CD4-positive, alpha-beta T cell treated with Interleukin-1 beta for 1 hour (primary cell): ENCODE data around the gene PLIN4.
A peak's percentile ranks its signal among the peaks of the same experiment; 100 is the strongest.

ENCODE experiments used
- DNase-seq, 2 donors: peaks; one replicate each; pipeline ENCODE4 v3.0.0-alpha.2; 2020 to 2022

The PLIN4 gene

DNA sequence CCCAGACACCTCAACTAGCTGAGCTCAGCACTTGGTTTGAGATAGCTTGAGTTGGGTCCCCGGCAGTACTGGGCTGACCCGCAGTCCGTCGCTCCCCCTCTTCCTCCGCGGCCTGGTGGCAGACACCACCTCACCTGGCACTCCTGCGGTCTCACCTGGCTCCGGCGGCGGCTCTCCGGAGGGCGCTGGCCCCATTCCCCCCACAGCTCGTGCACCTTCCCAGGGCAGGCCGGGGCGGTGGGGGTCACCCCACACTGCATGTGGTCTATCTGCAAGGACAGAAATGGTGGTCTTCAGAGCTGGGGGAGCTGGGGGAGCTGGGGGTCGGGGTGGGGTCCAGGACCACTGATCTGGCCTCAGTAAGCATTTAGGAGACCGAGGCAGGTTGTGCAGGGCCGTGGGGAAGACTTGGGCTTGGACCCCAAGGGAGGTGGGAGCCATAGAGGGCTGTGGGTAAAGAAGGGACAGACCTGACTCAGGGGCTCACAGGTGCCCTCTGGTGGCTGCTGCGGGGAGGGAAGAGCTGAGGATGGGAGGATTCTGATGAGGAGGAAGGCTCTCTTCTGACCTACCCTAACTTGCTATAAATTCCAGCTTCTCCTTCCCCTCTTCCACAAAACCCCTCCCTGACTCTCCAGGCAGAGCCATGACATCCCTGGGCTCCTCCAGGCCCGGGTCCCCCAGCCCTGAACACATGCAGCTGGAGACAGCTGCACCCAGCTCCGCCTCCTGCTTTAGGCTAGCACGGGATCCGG is 6.7 kb upstream of the PLIN4 start:
- peak; percentile 54 to 60 for DNase-seq

DNA sequence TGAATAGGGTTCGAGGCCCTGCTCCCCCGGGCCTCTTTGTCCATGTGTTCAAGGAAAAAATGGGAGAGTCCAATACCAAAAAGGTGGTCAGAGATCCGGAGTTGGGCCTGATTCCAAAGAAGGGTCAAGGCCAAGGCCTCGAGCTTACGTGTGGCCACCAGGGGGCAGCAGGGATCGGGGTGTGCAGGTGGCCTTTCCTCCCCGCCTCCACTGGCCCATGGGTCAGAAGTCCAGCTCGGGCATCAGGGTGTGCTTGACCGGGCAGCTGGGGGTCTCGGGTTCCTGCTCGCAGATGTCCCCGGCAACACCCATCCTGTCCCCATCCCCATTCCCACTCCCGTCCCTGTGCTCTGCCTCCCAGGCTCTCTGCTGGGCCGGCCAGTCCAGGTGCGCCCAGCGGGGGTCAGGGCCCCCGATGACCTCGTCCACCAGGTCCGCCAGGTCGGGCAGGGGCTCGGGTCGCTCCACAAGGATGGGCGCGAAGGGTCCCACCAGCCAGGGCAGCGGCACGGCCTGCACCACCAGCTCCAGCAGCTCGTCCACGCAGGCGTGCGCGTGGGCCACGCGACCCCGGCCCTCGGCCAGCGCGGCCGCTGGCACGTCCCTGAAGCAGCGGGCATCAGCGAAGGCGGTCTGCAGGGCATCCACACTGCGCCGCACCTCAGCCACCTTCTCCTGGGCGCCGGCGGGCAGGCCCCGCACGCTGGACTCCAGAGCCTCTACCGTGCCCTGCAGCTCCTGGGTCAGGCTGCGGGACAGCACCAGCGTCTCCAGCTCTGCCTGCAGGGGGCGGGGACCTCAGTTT is 5.2 kb upstream of the PLIN4 start:
- DNase-seq: peak; percentile 13 to 34

DNA sequence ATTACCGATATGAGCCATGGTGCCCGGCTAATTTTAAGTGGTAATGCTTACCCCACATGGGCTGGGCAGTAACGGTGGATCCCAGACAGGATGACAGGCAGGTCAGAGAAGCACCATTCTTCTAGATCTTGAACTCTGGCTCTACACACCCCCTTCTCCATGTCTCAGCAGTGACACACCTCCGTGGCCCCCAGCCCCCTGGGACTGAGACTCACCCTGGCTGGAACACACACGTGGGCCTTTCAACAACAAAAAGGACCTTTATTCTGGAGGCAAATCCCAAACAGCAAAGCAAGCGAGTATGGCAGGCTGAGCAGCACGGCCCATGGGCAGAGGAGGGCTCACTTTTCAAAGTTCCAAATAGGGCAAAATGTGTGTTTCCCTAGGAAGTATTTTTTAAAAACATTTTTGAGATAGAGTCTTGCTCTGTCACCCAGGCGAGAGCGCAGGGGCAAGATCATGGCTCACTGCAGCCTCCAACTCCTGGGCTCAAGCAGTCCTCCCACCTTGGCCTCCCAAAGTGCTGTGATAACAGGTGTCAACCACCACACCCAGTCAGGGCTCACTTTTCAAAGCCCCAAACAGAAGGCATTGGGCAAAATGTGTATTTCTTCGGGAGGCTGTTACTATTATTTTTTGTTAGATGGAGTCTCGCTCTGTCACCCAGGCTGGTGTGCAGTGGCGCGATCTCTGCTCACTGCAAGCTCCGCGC is 4.2 kb upstream of the PLIN4 start:
- no peak for DNase-seq

DNA sequence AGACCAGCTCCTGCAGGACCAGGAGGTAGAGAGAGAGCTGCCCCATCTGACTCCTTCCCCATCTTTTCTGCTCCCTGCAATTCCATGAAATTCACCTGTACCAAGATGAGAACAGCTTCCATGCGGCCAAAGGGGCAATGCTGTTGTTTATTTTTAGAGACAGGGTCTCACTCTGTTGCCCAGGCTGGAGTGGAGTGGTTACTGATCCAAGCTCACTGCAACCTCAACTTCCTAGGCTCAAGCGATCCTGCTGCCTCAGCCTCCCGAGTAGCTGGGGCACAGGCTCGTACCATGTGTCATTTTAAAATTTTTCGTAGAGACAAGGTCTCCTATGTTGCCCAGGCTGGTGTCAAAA is 3.6 kb upstream of the PLIN4 start:
- no peak for DNase-seq

DNA sequence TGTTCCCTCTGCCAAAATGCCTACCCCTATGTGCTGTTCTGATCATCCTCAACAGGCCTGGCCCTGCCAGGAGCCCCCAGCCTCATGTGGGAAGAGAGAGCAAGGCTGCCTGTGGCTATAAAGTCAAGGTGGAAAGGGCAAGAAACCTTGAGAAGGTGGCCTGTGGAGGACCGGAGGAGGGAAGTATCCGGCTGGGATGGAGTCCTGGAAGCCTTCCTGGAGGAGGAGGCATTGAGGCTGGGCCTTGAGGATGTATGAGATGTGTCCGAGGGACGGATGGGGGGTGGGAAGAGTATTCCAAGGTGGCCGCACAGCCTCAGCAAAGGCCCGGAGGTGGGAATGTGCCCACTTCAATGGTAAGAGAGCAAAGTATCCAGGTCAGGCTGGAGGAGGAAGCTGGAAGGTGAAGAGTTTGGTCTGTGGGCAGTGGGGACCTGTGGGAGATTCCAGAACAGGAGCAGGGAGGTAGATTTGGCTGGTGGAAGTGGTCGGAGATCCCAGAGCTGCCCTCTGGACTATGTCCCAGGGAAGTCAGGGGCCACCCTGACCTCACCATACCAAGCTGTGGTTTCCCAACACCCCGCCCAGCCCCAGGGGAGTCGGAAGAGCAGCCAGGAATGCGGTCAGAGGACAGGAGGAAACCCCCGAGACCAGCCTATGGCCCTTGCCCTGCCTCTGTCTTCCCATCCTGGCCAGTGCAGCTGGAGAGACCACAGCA is 3.0 kb upstream of the PLIN4 start:
- no peak for DNase-seq

DNA sequence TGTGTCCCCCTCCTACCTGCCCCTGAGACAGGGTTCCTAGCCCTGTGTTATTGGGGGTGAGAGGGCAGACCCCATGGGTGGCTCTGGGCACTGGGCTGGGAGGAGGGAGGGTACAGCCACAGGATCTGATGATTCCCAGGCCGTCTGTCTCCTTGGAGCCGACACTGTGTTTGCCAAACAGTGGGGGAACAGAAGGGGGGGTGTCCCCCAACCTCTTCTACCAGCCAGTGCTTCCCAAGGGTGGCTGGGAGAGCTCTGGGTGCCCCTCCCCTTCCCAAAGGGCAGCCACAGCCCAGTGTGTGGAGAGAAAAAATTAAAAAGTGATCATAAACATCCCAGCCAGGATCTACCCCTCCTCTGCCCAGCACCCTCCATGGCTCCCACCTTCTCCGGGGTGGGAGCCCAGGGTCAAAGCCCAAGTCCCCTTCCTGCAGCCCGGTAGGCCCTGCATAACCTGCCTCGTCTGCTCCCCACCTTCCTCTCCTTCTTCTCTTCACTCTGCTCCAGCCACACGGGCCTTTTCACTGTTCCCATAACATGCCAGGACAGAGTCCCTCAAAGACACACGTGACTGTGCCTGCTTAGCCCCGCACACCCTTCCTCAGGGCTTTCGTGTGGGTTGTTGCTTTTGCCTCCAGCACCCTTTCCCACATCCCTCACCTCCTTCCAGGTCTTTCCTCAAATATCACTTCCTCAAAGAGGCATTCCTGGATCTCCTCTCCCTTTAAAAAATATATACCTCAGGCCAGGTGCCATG is 1.4 kb upstream of the PLIN4 start:
- DNase-seq: no peak

DNA sequence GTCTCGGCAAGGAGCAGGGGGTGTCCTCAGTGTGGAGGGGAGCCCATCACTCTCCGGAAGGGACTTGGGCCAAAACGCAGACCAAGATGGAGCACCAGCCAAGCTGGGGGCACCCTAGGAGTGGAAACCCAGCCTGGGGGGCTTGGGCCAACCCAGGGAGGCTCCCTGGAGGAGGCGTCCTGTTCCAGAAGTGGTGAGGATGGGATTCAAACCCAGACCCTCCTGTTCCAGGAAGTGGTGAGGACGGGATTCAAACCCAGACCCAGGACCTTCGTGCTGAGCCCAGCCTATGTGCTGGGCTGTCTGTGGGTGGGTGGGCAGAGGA is 848 bp upstream of the PLIN4 start:
- no peak for DNase-seq

DNA sequence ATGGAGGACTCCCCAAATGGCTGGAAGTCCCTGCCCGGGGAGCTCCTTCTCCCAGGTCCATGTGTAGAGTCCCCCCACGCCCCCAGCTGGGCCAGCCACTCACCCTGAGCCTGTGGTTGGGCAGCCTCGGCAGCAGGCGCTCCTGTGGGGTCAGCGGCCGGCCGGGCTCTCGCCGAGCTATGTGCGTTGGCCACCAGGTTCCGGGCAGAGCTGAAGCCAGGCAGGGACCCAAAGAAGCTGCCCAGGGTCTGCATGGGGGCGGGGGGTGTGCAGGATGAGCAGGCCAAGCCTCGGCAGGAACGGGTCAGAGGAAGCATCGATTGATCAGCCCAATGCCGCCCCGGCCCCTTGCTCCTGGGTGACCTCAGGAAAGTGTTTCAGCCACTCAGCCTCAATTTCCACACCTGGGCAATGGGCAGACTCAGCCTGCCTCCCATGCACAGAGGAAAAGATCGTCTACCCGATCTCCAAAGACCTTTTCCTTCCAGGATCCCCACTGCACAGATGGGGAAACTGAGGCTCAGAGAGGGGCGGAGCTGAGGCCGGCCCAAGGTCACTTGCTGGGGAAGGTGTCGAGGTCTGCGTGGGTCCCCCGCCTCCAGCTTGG is 732 bp downstream of the PLIN4 start:
- no peak for DNase-seq

DNA sequence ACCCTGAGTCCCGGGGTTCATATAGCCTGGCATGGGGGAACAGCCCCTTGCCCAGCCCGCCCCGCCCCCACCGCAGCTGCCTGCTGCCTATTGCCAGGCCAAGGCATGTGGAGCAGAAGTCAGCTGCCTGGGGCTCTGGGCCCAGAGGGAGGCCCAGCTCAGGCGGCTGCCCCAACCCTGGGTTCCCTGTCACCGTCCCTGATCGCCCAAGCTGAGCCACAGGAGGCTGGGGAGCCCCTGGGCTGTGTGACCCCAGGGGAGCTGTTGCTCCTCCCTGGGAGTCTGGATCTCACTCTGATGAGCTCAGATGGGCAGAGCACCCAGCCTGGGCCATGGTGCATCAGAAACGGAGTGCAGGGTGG is 1.4 kb downstream of the PLIN4 start:
- no peak for DNase-seq

DNA sequence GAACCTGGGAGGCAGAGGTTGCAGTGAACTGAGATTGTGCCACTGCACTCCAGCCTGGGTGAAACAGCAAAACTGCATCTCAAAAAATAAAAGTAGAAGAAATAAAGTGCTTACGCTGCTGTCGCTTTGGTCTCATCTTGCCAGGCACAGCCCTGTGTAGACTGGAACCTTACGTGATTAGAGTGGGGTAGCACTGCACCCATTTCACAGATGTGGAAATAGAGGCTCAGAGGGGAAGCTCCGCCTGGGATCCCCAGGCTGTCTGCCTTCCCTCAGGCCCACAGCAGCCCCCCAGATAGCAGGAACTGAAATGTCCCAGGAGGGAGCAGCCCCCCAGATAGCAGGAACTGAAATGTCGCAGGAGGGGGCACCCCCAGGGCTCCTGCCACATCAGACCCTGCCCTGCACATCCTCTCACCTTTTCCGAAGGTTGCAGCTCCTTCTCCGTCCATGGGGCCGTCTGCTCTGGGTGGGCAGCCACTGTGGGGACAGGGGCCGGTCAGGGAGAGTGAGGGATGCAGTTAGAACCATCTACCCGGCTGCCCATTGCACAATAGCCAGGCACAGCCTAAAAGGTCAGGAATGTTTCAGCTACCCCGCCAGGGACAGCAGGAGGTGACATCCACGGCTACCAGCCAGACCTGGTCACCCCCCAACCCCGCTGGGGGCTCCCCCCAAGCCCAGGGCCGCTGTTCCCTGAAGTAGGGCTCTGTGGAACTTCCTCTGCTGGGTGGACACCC is 1.9 kb downstream of the PLIN4 start:
- DNase-seq: no peak

DNA sequence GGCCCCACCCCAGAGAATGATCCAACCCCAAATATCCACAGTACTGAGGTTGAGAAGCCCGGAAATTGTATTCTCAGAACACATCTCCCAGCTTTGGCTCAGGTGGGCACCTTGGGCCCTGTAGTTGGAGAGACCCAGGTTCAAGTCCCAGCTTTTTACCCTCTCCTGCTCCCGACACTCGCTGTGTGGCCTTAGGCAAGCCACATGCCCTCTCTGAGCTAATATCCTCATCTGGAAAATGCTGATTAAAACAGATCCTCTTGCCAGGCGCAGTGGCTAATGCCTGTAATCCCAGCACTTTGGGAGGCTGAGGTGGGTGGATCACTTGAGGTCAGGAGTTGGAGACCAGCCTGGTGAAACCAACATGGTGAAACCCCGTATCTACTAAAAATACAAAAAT is 2.6 kb downstream of the PLIN4 start:
- no peak for DNase-seq

DNA sequence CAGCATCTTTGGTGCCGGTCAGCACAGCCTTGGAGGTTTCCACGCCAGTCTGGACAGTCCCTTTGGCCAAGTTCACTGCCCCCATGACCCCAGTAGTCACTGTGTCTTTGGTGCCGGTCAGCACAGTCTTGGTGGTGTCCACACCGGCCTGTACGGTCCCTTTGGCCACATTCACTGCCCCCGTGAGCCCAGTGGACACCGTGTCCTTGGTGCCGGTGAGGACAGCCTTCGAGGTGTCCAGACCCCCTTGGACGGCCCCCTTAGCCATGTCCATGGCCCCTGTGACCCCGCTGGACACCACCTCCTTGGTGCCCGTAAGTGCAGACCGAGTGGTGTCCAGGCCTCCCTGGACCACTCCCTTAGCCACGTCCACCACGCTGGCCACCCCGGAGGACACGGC is 5.0 kb downstream of the PLIN4 start:
- DNase-seq: no peak

DNA sequence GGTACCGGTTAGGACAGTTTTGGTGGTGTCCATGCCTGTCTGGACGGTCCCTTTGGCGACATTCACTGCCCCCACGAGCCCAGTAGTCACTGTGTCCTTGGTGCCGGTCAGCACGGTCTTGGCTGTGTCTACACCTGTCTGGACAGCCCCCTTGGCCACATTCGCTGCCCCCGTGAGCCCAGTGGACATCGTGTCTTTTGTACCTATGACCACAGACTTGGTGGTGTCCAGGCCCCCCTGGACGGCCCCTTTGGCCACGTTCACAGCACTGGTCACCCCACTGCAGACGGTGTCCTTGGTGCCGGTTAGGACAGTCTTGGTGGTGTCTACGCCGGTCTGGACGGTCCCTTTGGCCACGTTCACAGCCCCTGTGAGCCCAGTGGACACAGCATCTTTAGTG is 6.2 kb downstream of the PLIN4 start:
- DNase-seq: no peak

DNA sequence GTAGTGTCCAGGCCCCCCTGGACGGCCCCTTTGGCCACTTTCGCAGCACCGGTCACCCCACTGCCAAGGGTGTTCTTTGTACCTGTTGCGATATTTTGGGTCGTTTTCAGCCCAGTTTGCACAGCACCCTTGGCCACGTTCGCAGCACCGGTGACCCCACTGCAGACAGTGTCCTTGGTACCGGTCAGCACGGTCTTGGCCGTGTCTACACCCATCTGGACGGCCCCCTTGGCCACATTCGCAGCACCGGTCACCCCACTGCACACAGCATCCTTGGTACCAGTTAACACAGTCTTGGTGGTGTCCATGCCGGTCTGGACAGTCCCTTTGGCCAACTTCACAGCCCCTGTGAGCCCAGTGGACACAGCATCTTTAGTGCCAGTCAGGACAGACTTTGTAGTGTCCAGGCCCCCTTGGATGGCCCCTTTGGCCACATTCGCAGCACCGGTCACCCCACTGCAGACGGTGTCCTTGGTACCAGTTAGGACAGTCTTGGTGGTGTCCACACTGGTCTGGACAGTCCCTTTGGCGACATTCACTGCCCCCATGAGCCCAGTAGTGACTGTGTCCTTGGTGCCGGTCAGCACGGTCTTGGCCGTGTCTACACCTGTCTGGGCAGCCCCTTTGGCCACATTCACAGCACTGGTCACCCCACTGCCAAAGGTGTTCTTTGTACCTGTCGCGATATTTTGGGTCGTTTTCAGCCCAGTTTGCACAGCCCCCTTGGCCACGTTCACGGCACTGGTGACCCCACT is 6.8 kb downstream of the PLIN4 start:
- no peak for DNase-seq

DNA sequence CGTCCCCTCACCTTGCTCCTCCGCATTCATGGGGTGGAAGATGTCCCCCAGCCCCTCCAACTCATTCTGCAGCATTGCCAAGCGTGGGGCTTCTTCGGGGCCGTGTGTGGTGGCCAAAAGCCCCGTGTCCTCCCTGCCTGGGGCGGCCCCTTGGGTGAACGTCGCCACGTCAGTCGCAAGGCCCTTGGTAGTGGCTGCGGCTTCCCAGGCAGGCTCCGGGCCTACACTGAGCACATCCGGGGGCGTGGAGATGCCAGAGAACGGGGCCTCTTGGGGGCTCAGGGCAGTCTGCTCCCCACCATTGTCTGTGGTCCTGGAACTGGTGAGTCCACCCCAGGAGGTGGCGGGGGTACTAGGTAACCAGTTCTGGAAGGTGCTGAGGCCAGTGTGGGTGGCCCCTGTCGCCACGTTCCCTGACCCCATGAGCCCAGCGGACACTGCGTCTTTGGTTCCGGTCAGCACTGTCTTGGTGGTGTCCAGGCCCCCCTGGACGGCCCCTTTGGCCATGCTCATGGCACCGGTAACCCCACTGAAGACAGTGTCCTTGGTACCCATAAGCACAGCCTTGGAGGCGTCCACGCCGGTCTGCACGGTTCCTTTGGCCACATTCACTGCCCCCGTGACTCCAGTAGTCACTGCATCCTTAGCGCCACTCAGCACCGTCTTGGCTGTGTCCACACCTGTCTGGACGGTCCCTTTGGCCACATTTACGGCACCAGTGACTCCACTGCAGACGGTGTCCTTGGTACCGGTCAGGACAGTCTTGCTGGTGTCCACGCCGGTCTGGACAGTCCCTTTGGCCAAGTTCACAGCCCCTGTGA is 7.6 kb downstream of the PLIN4 start:
- DNase-seq: no peak

DNA sequence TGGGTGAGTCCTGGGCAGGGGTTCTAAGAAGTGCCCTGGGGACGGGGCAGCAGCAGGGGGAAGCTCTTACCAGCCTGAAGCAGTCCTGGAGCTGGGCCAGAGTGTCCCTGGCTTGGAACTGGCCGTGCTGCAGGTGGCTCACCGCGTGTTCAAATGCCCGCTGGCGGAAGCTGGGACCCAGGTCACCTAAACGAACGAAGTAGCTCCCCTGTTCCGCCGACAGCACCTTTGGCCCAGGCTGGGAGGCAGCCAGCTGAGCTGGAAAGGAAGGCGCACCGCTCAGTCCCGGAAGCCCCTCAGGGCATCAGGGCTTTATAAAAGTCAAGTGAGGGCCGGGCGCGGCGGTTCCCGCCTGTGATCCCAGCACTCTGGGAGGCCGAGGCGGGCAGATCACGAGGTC is 9.6 kb downstream of the PLIN4 start:
- no peak for DNase-seq

DNA sequence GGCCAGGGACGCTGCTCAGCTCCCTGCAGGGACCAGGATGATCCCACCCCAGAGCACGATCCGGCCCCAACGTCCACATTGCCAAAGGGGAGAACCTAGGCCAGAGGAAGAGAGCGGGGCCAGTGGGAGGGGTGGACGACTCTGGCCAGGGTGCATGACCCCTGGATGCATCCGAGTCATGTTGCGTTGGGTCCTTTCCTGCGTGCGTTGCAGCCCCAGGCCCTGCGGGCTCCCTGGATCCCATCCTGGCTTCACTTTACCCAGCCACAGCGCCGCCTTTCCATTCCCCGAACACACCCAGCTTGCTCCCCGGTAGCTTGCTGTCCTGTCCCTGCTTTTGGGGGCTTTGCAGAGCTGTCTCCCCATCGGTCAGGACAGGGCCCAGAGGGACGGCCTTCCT is 10.5 kb downstream of the PLIN4 start:
- no peak for DNase-seq

DNA sequence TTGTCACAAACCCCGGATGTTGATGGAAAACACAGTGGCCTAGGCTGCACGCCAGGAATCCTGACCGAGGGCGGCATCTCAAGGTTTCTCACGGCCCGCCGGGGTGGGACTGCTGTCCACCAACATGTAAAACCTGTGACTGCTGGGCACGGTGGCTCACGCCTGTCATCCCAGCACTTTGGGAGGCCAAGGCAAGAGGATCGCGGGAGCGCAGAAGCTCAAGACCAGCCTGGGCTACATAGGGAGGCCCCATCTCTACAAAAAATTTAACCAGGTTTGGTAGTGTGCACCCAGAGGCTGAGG is 11.2 kb downstream of the PLIN4 start:
- no peak for DNase-seq

DNA sequence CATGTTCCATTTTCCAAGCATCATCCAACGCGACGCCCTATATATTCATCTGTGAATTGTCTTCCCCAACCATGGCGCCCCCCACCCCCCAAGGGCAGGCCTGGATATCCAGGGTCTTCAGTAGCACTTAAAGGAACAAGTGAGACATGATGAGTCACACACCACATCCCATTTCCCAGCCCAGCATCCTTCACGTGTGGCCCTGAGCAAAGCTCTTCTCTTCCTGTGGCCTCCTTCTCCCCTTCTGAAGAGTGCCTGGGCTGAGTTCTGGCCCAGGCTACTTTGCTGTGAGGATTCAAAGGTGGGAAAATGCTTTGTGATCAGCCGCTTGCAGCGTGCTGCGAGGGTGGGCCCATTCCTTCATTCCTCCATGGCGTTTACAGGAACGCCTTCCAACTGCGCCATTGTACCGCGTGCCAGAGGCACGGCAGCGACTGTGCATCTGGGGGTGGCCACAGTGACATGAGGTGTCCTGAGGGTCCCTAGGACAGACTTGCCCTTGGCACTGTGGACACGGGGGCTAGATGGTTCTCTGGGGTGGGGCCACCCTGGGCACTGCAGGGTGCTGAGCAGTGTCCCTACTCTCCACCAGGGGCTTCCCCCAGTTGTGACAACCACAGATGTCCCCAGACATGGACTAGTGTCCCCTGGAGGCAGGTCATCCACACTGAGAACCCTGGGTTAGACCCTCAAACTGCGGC is 11.7 kb downstream of the PLIN4 start:
- DNase-seq: no peak
